Cardiac muscle cell (in vitro differentiated cells and primary cell): ENCODE measurements around the gene ERI3. TPM values are rescaled to one million over a fixed set of nuclear protein-coding genes. Genes with fewer than 3 reads are reported as not detected.

Experiments used
- DNase-seq, 2 donors: peaks; one replicate each; pipeline versions ENCODE4 v3.0.0 to v3.0.0-alpha.2; 2010 to 2017; ENCODE audit warnings: low read depth in 1 of 2, low spot score in 1 of 2
- H3K27ac ChIP-seq: fragments of 200-600 bp; sonication (generic); 2 replicates; pipeline ENCODE4 v1.5.1; 2016
- H3K27me3 ChIP-seq: fragments of 200-600 bp; sonication (generic); 2 replicates; pipeline ENCODE4 v1.6.0; 2016; ENCODE audit warnings: control low read depth
- H3K36me3 ChIP-seq: fragments of 200-600 bp; sonication (generic); 2 replicates; pipeline ENCODE4 v1.5.1; 2016; ENCODE audit warnings: control low read depth
- H3K4me1 ChIP-seq: fragments of 200-600 bp; sonication (generic); 2 replicates; pipeline ENCODE4 v1.8.1; 2017; ENCODE audit warnings: low read depth, mild to moderate bottlenecking, mixed run types
- H3K4me3 ChIP-seq: fragments of 200-600 bp; sonication (generic); 2 replicates; pipeline ENCODE4 v1.5.1; 2016; ENCODE audit warnings: mild to moderate bottlenecking
- H3K9me3 ChIP-seq: fragments of 200-600 bp; sonication (generic); 2 replicates; pipeline ENCODE4 v1.5.1; 2017; ENCODE audit warnings: low read depth, mild to moderate bottlenecking, control low read depth
- polyA plus RNA-seq: library from polyadenylated mRNA; unstranded; fragments of >200 nt; fragmentation: Nextera tagmentation; extraction: Ambion mirVana; gene quantifications from 2 replicates; pipeline ENCODE4 v1.2.1, GENCODE V29; 2016
- total RNA-seq: library from RNA; depleted of rRNA; stranded (reverse); fragments of >200 nt; gene quantifications from 2 replicates; pipeline ENCODE4 v1.2.3, GENCODE V29; 2016
- TF ChIP-seq, protein P1 (sequence below): IDR thresholded peaks from 2 replicates; pipeline ENCODE4 v1.5.1; 2012; ENCODE audit warnings: low read depth, mild to moderate bottlenecking, low read length

Gene ERI3
- total and polyA plus RNA-seq, 2 experiments from 2014 or later = 92.1 to 151 TPM

DNA sequence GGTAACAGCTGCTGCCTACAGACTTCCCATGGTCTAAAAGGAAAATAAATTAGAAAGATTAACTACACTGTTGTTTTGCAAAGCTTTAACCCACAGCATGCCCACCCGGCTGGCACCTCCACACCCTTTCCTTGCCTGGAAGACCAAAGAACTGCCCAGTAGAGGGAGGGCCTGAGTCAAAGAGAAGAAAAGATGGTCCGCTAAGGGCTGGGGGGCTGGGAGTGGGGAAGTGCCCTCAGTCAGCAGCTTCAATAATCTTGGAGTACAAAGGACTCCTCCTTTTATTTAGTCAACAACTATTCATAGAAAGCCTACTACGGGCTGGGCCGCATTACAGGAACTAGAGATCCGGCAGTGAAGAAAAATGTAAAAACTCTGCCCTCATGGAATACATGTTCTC lies 40.6 kb downstream of the ERI3 start:
- no peaks in the 10 kb centered on the region for H3K9me3 ChIP-seq
- H3K4me1 ChIP-seq = peaks cover 16% of the 10 kb centered on the region
- H3K4me3 ChIP-seq = no peak overlapping the region
- no peak overlapping the region for H3K27ac ChIP-seq
- H3K27me3 ChIP-seq = no peaks in the 10 kb centered on the region
- H3K36me3 ChIP-seq = peaks cover 7% of the 10 kb centered on the region
- TF ChIP-seq, protein P1, sequence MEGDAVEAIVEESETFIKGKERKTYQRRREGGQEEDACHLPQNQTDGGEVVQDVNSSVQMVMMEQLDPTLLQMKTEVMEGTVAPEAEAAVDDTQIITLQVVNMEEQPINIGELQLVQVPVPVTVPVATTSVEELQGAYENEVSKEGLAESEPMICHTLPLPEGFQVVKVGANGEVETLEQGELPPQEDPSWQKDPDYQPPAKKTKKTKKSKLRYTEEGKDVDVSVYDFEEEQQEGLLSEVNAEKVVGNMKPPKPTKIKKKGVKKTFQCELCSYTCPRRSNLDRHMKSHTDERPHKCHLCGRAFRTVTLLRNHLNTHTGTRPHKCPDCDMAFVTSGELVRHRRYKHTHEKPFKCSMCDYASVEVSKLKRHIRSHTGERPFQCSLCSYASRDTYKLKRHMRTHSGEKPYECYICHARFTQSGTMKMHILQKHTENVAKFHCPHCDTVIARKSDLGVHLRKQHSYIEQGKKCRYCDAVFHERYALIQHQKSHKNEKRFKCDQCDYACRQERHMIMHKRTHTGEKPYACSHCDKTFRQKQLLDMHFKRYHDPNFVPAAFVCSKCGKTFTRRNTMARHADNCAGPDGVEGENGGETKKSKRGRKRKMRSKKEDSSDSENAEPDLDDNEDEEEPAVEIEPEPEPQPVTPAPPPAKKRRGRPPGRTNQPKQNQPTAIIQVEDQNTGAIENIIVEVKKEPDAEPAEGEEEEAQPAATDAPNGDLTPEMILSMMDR = no peak
- no peak for DNase-seq

DNA sequence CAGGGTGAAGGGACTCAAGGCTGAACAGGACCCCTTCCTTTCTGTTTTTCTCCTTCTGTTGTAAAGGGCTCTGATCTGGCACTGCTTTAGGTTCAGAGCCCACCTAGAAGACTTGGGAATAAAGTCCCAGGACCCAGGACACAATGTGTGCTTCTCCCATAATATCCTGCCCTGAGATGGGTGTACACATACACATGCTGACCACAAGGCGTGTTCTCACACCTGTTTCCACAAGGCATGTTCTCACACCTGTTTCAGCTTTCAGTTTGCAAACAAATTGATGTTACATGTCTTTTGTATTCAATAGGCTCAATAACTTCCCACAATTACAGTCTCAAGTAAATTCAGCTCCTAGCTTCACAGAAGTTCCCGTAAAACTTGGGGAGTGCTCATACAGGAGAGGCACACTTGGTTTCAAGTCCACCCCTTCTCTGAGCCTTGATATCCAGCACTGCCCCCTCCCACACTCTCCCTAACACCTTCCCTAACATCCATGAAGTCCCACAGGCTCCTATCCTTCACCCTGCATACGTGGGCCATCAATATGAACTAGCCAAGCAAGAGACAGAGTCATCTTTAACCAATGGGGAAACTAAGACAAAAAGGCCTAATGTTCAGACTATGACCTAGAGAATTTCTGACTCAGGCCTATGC lies 41.7 kb downstream of the ERI3 start:
- H3K9me3 ChIP-seq = no peaks in the 10 kb centered on the region
- H3K4me3 ChIP-seq = no peak overlapping the region
- peaks cover 18% of the 10 kb centered on the region for H3K4me1 ChIP-seq
- no peak for DNase-seq
- TF ChIP-seq, protein P1 = no peak
- no peak overlapping the region for H3K27ac ChIP-seq
- peaks cover 5% of the 10 kb centered on the region for H3K36me3 ChIP-seq
- no peaks in the 10 kb centered on the region for H3K27me3 ChIP-seq

DNA sequence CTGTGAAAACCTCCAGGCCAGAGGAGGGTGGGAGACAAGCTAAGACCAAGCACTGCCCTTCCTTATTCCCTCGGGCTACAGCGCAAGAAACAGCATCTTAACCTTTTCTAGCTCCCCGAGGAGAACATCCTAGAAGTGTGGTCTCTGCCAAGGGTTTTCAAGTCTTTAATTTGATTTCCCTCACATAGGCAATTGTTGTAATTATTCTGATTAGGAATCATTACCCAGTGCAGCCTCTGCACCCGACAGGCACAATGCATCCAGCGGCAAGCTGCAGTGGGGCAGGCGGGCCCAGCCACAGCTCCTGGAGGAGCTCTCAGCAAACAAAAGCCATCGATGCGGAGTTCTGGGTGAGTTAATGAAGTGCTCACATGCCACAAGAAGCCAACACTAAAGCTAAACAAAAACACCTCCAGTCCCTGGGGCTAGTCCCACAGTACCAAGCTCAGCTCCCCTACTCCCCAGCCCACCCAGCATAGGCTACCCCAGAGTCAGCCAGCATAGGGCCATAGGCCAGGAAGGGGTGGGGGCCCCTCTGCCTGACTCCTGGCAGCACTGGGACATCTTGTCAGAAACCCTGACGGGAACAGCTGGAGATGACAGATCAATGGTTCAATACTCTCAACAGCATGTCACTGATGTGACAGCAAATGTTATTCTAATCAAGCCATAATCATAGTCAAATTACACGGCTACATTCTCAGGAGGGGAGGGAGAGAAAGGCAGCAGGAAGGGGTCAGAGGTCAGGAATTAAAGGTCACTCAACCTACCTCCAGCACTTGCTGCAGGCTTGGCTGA lies 42.5 kb downstream of the ERI3 start:
- H3K9me3 ChIP-seq = no peaks in the 10 kb centered on the region
- TF ChIP-seq, protein P1 = no peak
- H3K4me3 ChIP-seq = no peak overlapping the region
- peaks cover 5% of the 10 kb centered on the region for H3K36me3 ChIP-seq
- peaks cover 24% of the 10 kb centered on the region for H3K4me1 ChIP-seq
- no peak for DNase-seq
- no peak overlapping the region for H3K27ac ChIP-seq
- H3K27me3 ChIP-seq = no peaks in the 10 kb centered on the region

DNA sequence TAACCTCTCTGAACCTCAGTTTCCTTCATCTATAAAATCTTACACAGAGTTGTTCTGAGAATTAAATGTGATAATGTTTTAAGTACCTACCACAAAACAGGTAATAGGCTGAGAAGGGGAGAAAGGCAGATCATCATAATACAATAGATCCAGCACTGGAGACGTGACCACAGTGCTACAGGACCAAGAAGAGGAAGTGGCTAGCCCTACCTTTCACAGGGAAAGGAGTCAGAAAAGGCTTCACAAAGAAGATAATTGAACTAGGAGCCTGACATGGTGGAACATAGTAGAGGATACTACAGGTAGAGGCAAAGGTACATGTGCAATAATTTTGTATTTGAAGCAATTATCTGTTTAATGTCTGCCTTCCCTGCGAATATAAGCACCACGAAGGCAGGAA lies 45.1 kb downstream of the ERI3 start:
- H3K27ac ChIP-seq = no peak overlapping the region
- no peak overlapping the region for H3K4me3 ChIP-seq
- H3K36me3 ChIP-seq = peaks cover 14% of the 10 kb centered on the region
- no peaks in the 10 kb centered on the region for H3K27me3 ChIP-seq
- no peaks in the 10 kb centered on the region for H3K9me3 ChIP-seq
- TF ChIP-seq, protein P1 = no peak
- H3K4me1 ChIP-seq = peaks cover 8% of the 10 kb centered on the region
- DNase-seq = no peak

DNA sequence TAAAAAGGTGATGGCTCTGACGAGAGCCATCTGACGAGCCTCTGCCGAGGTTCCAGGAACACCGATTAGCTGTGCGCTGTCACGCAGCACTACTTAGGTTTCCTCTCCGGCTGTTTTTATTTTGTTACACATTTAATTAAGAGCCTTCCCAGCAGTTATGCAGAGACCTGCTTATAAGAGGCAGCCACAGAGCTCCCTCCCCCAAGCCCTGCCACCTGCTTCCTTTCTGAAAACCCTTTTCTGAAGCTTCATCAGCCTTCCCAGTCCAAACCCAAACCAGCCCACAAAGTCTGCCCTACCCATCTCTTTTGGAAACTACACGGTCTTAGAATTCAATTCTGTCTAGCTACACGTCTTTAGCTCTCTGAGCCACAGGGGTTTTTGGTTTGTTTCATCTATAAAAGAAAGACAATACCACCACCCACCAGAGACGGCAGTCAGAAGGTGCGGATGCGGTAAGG lies 49.1 kb downstream of the ERI3 start:
- no peak for DNase-seq
- no peaks in the 10 kb centered on the region for H3K9me3 ChIP-seq
- no peak overlapping the region for H3K4me3 ChIP-seq
- TF ChIP-seq, protein P1 = no peak
- H3K4me1 ChIP-seq = peaks cover 8% of the 10 kb centered on the region
- H3K27ac ChIP-seq = no peak overlapping the region
- H3K27me3 ChIP-seq = no peaks in the 10 kb centered on the region
- peaks cover 13% of the 10 kb centered on the region for H3K36me3 ChIP-seq
